Posterior vena cava (tissue), 2 donors: ENCODE results near the gene CRYBA4. TPM values are rescaled to one million over a fixed set of nuclear protein-coding genes. Genes with fewer than 3 reads are reported as not detected.

Experiments
- DNase-seq: peaks from one replicate; pipeline ENCODE4 v3.0.0-alpha.2; 2020; ENCODE audit warnings: low spot score
- intact Hi-C, 2 donors: fragments of 100-400 bp; cut with DNase I; formaldehyde crosslinking; loops; one replicate each; pipeline versions ENCODE4 v1.14.1 to v1.14.2; 2022 to 2023
- total RNA-seq, 2 donors: library from RNA; stranded (reverse); fragmentation: NEBNext Ultra II Directional; extraction: Animal tissue kit (Norgen Biotek cat#: 25700); gene quantifications; one replicate each; pipeline ENCODE4 v1.2.1, GENCODE V29; 2021
- donor health status: DM: yes; HTN: yes; CAD: no.
- donor health status: DM: yes; HTN: yes; CAD: no.

CRYBA4 gene
- total RNA-seq, 2 donors from 2014 or later, result not detected

- intact Hi-C loops, result loop anchor here in 1 of 2 donors (10.0 kb wide), 1 partner anchor 1112 kb away; no protein-coding TSS in a partner anchor
Measured at GRCh38 chr22:26672590-26673468, 51.1 kb downstream of the CRYBA4 start.

GRCh38 chr22:26673486-26673885 is 51.7 kb downstream of the CRYBA4 start:
- DNase-seq, result no peak
- intact Hi-C loops, result loop anchor here in 1 of 2 donors (10.0 kb wide), 1 partner anchor 1111 kb away; no protein-coding TSS in a partner anchor

More at GRCh38 chr22:26672590-26673468, 51.1 kb downstream of the CRYBA4 start:
- DNase-seq, result peak; percentile 97

GRCh38 chr22:26674211-26675190 is 52.7 kb downstream of the CRYBA4 start:
- DNase-seq, result no peak
- intact Hi-C loops, result loop anchor here in 1 of 2 donors (10.0 kb wide), 1 partner anchor 1110 kb away; no protein-coding TSS in a partner anchor

GRCh38 chr22:26675687-26676268 is 54.0 kb downstream of the CRYBA4 start:
- intact Hi-C loops, result loop anchor here in 1 of 2 donors (10.0 kb wide), 1 partner anchor 1109 kb away; no protein-coding TSS in a partner anchor
- no peak for DNase-seq

- DNase-seq, result no peak
- intact Hi-C loops, result loop anchor here in 1 of 2 donors (10.0 kb wide), 1 partner anchor 1108 kb away; no protein-coding TSS in a partner anchor
Measured at GRCh38 chr22:26677217-26677616, 55.5 kb downstream of the CRYBA4 start.

- intact Hi-C loops, result loop anchor here in 1 of 2 donors (10.0 kb wide), 1 partner anchor 1106 kb away; no protein-coding TSS in a partner anchor
Measured at GRCh38 chr22:26679003-26679629, 57.4 kb downstream of the CRYBA4 start.

More at GRCh38 chr22:26679003-26679629, 57.4 kb downstream of the CRYBA4 start:
- DNase-seq, result peak; percentile 92

Other genes starting within 250 kb of the CRYBA4 start
- gene ASPHD2, start 192.7 kb upstream of the CRYBA4 start, total RNA-seq, result under 1 TPM; 0.56 to 0.67 TPM
- 10 to 100 TPM; 19.3 to 22.1 TPM for gene HPS4, start 138.2 kb upstream of the CRYBA4 start, total RNA-seq
- gene SRRD, start 138.1 kb upstream of the CRYBA4 start, total RNA-seq, result 10 to 100 TPM; 12.5 to 17.8 TPM
- 10 to 100 TPM; 21.3 to 24.2 TPM for gene TFIP11, start 109.5 kb upstream of the CRYBA4 start, total RNA-seq
- gene TPST2, start 31.8 kb upstream of the CRYBA4 start, total RNA-seq, result 10 to 100 TPM; 24.5 to 33.8 TPM
- 1 to 10 TPM; 1.7 to 2.5 TPM for gene CRYBB1, start 3.9 kb upstream of the CRYBA4 start, total RNA-seq
- gene MIAT, start 35.6 kb downstream of the CRYBA4 start, total RNA-seq, result 1 to 10 TPM; 1.4 to 1.6 TPM